HCT116 (cell line): Measurements from ENCODE around the gene CREBBP.

Experiments used
- EZH2 ChIP-seq: fragments of 200-600 bp; sonication (generic); IDR thresholded peaks from 2 replicates; pipeline ENCODE4 v1.6.1; 2017; ENCODE audit warnings: antibody characterized with exemption, mixed run types
- ZNF274 ChIP-seq: fragments of 200-500 bp; sonication (Bioruptor generic); IDR thresholded peaks from 2 replicates; pipeline ENCODE4 v1.6.1; 2014; ENCODE audit warnings: mild to moderate bottlenecking, low read depth, low read length, inconsistent platforms
- TF ChIP-seq, protein P1 (sequence below), 3 experiments: fragments of 200-600 bp in 1 of 3; sonication (generic) in 1 of 3; IDR thresholded peaks in 2 of 3; conservative IDR thresholded peaks in 1 of 3; 2 replicates each; pipeline ENCODE4 v1.5.1; 2012 to 2017; ENCODE audit warnings: low read depth in 2 of 3, low read length in 2 of 3, antibody characterized with exemption in 1 of 3, borderline replicate concordance in 1 of 3, control low read depth in 1 of 3, mild to moderate bottlenecking in 1 of 3, mixed read lengths in 1 of 3, mixed run types in 1 of 3, moderate library complexity in 1 of 3; ENCODE audit not compliant: insufficient read depth in 1 of 3
- TF ChIP-seq, protein P2 (sequence below): IDR thresholded peaks from 2 replicates; pipeline ENCODE4 v1.6.1; 2012; ENCODE audit warnings: low read depth

DNA sequence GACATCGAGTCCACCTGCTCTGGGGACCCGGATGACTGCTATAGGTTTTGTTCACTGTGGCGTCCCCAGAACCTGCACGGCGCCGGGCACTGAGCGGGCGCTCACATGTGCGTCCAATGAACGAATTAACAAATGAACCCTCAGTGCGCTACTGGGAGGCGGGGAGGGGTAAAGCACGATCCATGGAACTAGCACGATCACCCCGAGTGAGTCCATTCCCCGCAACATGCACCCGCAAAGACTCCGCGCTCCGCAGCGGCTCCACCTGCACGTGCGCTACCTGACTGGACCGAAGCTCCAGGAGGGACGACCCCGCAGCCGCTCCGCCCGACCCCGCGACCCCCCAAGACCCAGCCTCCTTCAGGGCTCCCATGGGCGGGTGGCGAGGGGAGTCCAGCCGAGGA lies 163.7 kb downstream of the CREBBP start:
- TF ChIP-seq ZNF274 (no peak), EZH2 (no peak)
- TF ChIP-seq, protein P1, sequence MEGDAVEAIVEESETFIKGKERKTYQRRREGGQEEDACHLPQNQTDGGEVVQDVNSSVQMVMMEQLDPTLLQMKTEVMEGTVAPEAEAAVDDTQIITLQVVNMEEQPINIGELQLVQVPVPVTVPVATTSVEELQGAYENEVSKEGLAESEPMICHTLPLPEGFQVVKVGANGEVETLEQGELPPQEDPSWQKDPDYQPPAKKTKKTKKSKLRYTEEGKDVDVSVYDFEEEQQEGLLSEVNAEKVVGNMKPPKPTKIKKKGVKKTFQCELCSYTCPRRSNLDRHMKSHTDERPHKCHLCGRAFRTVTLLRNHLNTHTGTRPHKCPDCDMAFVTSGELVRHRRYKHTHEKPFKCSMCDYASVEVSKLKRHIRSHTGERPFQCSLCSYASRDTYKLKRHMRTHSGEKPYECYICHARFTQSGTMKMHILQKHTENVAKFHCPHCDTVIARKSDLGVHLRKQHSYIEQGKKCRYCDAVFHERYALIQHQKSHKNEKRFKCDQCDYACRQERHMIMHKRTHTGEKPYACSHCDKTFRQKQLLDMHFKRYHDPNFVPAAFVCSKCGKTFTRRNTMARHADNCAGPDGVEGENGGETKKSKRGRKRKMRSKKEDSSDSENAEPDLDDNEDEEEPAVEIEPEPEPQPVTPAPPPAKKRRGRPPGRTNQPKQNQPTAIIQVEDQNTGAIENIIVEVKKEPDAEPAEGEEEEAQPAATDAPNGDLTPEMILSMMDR (IDR thresholded peaks at IDR 0.05 in 2 of 3, conservative IDR thresholded peaks at IDR 0.05 in 1 of 3; ENCODE audit: borderline replicate concordance in 1 of 3, insufficient read depth in 1 of 3, low read depth in 2 of 3, low read length in 2 of 3), result no peak
- TF ChIP-seq, protein P2, sequence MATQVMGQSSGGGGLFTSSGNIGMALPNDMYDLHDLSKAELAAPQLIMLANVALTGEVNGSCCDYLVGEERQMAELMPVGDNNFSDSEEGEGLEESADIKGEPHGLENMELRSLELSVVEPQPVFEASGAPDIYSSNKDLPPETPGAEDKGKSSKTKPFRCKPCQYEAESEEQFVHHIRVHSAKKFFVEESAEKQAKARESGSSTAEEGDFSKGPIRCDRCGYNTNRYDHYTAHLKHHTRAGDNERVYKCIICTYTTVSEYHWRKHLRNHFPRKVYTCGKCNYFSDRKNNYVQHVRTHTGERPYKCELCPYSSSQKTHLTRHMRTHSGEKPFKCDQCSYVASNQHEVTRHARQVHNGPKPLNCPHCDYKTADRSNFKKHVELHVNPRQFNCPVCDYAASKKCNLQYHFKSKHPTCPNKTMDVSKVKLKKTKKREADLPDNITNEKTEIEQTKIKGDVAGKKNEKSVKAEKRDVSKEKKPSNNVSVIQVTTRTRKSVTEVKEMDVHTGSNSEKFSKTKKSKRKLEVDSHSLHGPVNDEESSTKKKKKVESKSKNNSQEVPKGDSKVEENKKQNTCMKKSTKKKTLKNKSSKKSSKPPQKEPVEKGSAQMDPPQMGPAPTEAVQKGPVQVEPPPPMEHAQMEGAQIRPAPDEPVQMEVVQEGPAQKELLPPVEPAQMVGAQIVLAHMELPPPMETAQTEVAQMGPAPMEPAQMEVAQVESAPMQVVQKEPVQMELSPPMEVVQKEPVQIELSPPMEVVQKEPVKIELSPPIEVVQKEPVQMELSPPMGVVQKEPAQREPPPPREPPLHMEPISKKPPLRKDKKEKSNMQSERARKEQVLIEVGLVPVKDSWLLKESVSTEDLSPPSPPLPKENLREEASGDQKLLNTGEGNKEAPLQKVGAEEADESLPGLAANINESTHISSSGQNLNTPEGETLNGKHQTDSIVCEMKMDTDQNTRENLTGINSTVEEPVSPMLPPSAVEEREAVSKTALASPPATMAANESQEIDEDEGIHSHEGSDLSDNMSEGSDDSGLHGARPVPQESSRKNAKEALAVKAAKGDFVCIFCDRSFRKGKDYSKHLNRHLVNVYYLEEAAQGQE, result no peak
